Kidney tubule cell (primary cell): ENCODE data around the gene MAP3K6.
A peak's percentile ranks its signal among the peaks of the same experiment; 100 is the strongest.
"Not testable (repeated sequence)": the region's sequence is repeated elsewhere in the genome, so short reads cannot be mapped to it uniquely, and the experiment has no call there.

Experiments
- DNase-seq: peaks from one replicate; pipeline ENCODE4 v3.0.0-alpha.2; 2018; ENCODE audit warnings: low spot score

The MAP3K6 gene, protein sequence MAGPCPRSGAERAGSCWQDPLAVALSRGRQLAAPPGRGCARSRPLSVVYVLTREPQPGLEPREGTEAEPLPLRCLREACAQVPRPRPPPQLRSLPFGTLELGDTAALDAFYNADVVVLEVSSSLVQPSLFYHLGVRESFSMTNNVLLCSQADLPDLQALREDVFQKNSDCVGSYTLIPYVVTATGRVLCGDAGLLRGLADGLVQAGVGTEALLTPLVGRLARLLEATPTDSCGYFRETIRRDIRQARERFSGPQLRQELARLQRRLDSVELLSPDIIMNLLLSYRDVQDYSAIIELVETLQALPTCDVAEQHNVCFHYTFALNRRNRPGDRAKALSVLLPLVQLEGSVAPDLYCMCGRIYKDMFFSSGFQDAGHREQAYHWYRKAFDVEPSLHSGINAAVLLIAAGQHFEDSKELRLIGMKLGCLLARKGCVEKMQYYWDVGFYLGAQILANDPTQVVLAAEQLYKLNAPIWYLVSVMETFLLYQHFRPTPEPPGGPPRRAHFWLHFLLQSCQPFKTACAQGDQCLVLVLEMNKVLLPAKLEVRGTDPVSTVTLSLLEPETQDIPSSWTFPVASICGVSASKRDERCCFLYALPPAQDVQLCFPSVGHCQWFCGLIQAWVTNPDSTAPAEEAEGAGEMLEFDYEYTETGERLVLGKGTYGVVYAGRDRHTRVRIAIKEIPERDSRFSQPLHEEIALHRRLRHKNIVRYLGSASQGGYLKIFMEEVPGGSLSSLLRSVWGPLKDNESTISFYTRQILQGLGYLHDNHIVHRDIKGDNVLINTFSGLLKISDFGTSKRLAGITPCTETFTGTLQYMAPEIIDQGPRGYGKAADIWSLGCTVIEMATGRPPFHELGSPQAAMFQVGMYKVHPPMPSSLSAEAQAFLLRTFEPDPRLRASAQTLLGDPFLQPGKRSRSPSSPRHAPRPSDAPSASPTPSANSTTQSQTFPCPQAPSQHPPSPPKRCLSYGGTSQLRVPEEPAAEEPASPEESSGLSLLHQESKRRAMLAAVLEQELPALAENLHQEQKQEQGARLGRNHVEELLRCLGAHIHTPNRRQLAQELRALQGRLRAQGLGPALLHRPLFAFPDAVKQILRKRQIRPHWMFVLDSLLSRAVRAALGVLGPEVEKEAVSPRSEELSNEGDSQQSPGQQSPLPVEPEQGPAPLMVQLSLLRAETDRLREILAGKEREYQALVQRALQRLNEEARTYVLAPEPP (N-terminal part only)

DNA sequence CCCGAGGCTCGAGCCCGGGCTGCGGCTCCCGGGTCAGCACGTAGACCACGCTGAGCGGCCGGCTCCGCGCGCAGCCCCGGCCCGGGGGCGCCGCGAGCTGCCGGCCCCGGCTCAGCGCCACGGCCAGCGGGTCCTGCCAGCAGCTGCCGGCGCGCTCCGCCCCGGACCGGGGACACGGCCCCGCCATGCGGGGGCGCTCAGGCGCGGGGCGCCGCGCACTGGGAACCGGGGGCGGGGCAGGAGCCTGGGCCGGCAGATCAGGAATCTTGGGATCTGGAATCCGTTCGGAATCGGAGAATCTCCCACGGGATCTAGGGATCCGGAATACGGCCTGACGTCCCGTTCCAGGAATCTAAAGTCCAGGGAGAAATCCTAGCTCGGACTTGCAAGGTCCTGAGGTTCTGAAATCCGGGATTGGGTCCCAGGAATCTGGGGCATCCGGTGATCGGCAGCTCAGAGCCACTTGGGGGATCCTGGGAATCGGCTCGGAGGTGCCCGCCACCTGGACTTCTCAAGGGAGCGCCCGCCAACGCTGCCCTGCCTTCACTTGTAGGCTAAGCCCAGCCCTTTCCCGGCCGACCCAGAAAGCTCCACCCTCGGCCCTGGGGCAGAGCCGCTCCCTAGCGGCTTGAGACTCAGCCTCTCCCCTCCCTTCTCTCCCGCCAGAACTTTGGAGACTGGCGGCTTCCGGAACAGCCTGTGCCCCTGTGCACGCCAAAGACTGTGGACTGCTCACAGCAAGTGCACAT, at the start of gene MAP3K6:
Gene MAP3K6 (minus strand): TSS at position 551 of the 749 bp plus-strand sequence. CDS start 364 bp downstream, at position 187.
- DNase-seq, result peak; percentile 82

DNA sequence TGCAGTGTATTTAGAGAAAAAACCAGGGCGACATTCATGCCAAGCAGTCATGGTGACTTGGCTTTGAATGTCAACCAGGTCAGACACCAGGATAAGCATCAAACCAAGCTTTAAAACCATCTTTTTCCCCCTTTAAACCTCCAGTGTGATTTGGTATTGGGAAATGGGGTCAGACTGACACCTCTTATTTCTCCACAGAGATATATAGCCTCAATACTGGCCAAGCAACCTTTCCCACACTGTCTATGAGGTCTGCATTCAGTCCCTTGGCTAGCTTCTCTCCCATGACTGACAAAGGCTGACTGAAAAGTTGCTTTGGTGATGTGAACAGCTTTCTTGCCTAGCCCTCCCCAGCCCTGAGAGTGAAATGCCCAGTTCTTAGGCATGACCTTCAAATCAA, 47.3 kb upstream of the MAP3K6 start:
- DNase-seq, result no peak

DNA sequence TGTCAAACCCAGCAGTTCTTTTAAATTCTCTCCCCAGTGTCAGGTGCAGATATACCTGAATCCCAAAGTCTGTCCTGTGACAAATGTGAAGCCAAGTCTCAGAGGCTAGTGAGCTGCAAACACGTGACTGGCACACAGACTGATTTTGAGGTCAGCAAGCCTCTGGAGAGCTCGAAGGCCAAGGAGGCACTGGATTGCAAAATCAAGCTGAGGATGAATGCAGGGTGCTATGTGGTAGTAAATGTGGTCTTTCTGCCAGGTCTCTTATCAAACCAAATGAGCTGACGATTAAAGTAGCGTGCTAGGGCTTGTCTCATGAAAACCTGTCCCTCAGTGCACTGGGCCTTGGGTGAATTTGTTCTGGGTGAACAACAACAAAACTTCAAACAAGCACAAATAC, 46.2 kb upstream of the MAP3K6 start:
- DNase-seq, result no peak

- no peak for DNase-seq
These were observed 45.7 kb upstream of the MAP3K6 start for GRCh38 chr1:27412502-27412901.

- DNase-seq, result no peak
These were observed 43.9 kb upstream of the MAP3K6 start for GRCh38 chr1:27410709-27411108.

GRCh38 chr1:27409669-27410068, 42.9 kb upstream of the MAP3K6 start:
- DNase-seq, result no peak

DNA sequence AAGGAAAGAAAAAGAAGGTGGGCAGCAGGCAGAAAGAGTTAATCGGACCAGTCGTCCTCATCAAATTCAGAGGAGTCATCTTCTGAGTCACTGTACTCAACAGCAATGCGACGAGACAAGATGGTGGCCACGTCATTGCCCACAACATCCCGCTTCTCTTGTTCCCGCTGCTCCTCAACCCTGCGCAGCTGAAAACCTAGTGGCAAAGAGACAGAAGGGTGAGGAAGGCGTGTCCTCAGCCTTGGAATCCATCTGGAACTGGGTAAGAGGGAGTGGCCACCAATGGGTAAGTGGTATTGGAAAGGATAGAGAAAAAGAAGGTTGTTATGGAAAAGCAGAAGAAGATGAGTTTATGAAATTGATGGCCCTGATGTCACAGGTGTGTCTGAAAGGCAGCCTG, 41.4 kb upstream of the MAP3K6 start:
- no peak for DNase-seq

DNA sequence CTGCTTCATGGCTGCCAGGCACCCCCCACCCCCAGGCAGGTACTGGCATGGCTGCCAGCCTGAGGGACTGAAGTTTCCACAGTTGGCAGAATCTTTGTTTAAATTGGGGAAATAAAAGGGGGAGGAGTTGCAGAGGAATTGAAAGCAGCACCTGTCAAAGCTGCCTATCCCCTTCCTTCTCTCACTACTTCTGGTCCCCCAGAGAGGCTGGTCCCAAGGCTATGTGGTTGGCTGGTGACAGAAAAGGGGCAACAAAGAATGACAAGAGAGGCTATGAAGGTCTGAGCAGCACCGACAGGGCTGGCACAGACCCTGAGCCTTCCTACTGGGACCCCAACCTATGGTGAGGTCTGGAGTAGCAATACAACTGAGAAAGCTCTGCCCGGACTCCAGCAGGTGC, 40.0 kb upstream of the MAP3K6 start:
- not testable (repeated sequence) for DNase-seq

- no peak for DNase-seq
These were observed 39.6 kb upstream of the MAP3K6 start for GRCh38 chr1:27406362-27406680.

DNA sequence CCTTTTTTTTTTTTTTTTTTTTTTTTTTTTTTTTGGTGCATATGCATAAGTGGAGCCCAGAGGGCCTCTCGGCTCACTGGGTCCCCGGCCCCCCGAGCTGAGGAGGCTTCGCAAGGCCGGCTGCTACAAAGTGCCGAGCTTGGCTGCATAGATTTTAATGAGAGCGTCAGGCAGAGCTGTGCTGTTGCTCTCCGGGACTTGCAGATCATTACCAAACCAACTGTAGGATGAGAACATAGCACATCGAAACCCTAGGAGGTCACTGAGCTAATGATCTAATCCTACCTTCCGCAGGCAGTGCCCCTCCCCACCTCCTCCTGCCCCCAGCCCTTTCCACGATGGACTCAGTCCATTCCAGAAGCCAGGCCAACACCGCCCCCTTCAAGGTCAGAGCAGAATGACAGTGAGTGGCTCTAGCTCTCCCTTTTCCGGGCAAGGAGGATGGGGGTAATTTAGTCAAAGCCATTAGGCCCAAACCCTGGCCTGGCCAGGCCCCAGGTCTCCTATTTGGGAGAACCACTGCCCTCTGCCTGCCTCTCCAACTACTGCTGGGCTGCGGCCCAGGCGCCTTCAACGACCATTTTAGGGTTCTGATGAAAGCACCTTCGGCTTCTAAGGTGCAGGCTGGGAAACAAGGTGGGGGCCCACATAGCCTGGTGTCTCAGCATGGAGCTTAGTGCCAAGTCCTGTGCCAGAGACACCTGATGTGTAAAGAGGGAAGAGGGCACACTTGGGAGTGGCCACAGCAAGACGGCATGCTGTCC, 39.0 kb upstream of the MAP3K6 start:
- not testable (repeated sequence) for DNase-seq

GRCh38 chr1:27405074-27405473, 38.3 kb upstream of the MAP3K6 start:
- DNase-seq, result peak; percentile 58

DNA sequence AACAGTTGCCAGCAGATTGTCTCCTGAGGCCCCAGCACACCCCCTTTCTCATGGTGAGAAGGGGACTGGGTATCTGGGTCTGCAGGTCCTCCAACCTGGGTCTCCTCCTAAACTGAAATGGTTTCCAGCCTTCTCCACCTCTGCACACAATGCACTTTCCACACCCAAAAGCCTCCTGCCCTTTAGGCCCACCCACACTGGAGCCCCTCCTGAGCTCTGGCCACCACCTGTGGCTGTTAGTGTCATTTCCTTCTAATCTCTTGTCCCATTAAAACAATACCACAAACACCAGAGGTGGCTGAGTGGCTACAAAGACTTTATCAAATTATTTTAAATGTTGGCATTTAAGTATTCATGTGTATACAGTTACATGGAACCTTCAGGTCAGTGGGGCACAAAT, 37.2 kb upstream of the MAP3K6 start:
- DNase-seq, result no peak

DNA sequence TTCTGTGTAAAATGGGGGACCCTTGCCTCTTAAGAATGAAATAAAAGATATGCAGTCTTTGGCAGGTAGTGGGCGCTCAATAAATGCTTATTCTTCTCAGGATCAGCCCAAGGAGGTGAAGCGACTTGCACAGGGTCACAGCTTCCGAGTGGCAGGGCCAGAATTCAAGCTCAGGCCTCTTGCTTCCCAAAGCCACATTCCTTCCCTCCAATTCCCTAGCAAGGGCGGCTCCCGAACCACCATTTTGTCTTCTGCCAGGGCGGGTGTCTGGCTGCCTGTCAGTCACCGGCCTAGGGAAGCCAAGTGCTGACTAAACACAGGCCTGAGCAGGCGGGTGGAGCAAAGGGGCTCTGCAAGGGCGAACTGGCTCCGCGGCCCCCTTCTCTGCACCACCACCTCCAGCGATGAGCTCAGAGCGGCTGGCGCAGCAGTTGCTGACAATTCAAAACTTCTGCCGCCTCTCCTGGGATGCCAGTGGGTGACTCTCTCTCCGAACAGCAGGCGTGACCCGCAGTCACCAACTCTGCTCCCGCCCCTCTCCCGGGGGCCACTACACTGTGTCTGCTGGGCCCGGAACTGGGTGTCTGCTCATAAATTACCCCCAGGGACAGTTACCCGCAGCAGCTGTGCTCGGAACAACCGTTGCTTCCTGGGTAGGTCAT, 36.4 kb upstream of the MAP3K6 start:
- DNase-seq, result peak; percentile 29

DNA sequence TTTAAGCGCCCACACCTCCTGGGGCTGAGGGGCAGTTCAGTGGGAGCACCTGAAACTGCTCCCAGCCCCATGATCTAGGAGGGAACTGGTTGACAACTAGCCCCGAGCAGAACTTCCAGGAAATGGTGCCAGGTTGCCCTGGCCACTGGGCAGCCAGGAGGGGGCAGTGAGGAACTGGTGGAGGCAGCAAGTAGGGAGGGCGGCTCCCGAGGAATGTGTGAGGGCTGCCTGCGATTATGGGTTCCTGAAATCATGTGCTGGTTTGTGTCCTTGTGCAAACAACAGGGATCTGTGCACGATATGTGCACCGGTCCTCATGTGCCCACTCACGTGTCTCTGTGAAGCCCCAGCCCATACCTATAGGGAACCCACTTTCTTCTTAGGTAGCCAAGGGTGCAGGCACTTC, 35.6 kb upstream of the MAP3K6 start:
- peak; percentile 71 for DNase-seq

- no peak for DNase-seq
These were observed 34.2 kb upstream of the MAP3K6 start for GRCh38 chr1:27400963-27401341.

GRCh38 chr1:27400082-27400962, 33.6 kb upstream of the MAP3K6 start:
- DNase-seq, result peak; percentile 37

GRCh38 chr1:27399251-27400025, 32.7 kb upstream of the MAP3K6 start:
- DNase-seq, result no peak

- DNase-seq, result no peak
These were observed 31.8 kb upstream of the MAP3K6 start for GRCh38 chr1:27398405-27399149.
